BJ (cell line): Measurements from ENCODE around the gene NHERF1. TPM values are rescaled to one million over a fixed set of nuclear protein-coding genes. Genes with fewer than 3 reads are reported as not detected.

Experiments used
- CTCF ChIA-PET: fragments of 350-600 bp; formaldehyde crosslinking; extraction: SDS; loops from one replicate; lab custom pipeline; 2021; ENCODE audit warnings: antibody characterized with exemption, inconsistent platforms; lab: Yijun Ruan, JAX
- POLR2A ChIA-PET: fragments of 300-600 bp; sonication (Branson Sonifier 250); formaldehyde crosslinking; extraction: SDS; loops from one replicate; lab custom pipeline; 2021; ENCODE audit warnings: antibody characterized with exemption; lab: Charles Lee
- DNase-seq: peaks from one replicate; pipeline ENCODE4 v3.0.0-alpha.2; 2011; ENCODE audit warnings: low read depth
- H3K27me3 ChIP-seq: 2 replicates; pipeline ENCODE4 v1.6.0; 2011; ENCODE audit warnings: low read length; ENCODE audit not compliant: control insufficient read depth, insufficient read depth
- H3K36me3 ChIP-seq: 2 replicates; pipeline ENCODE4 v1.5.1; 2011; ENCODE audit warnings: low read length; ENCODE audit not compliant: control insufficient read depth, insufficient read depth
- H3K4me3 ChIP-seq: 2 replicates; pipeline ENCODE4 v1.5.1; 2011; ENCODE audit warnings: low read depth, mild to moderate bottlenecking, control low read depth, low read length
- polyA plus RNA-seq: library from polyadenylated mRNA; depleted of rRNA; stranded (reverse); fragments of >200 nt; gene quantifications from 2 replicates; pipeline ENCODE4 v1.2.3, GENCODE V29; 2011
- TF ChIP-seq, protein P1 (sequence below): IDR thresholded peaks from 2 replicates; pipeline ENCODE4 v1.5.1; 2011; ENCODE audit warnings: low read depth, mild to moderate bottlenecking, control low read depth, inconsistent platforms, low read length, moderate library complexity; ENCODE audit not compliant: insufficient read depth

Gene NHERF1
- polyA plus RNA-seq, 1 experiment: 16.3 TPM

DNA sequence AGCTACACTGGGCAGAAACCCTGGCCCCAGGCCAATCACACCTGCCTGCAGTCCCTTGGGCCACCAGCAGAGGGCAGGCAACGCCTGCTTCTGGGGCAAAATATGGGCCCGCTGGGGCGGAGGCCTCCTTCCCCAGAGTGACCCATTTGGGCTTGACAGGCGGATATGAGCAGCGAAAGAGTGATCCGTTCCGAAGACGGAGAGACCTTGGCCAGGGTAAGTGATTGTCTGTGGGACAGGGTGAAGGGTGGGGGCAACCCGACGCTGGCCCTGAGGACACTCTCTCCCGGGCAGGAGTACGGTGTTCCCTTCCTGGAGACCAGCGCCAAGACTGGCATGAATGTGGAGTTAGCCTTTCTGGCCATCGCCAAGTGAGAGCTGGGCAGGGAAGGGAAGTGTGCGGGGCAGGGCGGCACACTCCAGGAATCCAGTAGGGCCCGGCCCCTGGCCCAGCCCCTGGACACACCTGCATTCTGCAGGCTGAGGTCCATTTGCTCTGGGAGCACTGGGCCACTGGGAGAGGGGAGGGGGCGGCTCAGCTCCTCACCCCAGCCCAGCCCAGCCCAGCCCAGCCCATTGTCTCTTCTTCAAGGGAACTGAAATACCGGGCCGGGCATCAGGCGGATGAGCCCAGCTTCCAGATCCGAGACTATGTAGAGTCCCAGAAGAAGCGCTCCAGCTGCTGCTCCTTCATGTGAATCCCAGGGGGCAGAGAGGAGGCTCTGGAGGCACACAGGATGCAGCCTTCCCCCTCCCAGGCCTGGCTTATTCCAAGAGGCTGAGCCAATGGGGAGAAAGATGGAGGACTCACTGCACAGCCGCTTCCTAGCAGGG is 3.5 kb upstream of the NHERF1 start:
- TF ChIP-seq, protein P1, sequence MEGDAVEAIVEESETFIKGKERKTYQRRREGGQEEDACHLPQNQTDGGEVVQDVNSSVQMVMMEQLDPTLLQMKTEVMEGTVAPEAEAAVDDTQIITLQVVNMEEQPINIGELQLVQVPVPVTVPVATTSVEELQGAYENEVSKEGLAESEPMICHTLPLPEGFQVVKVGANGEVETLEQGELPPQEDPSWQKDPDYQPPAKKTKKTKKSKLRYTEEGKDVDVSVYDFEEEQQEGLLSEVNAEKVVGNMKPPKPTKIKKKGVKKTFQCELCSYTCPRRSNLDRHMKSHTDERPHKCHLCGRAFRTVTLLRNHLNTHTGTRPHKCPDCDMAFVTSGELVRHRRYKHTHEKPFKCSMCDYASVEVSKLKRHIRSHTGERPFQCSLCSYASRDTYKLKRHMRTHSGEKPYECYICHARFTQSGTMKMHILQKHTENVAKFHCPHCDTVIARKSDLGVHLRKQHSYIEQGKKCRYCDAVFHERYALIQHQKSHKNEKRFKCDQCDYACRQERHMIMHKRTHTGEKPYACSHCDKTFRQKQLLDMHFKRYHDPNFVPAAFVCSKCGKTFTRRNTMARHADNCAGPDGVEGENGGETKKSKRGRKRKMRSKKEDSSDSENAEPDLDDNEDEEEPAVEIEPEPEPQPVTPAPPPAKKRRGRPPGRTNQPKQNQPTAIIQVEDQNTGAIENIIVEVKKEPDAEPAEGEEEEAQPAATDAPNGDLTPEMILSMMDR: peak; percentile 100
- H3K4me3 ChIP-seq: no peak overlapping the region
- no peaks in the 10 kb centered on the region for H3K36me3 ChIP-seq
- DNase-seq: no peak
- H3K27me3 ChIP-seq: peaks cover 3% of the 10 kb centered on the region
- ChIA-PET POLR2A (no interaction called here), CTCF (interaction anchor here (0.6 to 4.5 kb wide), 24 partner anchors 8 to 249 kb away, joined by 3 to 115 read pairs (median 4); partner anchors contain the start of genes FDXR, GRIN2C, NAT9 and RAB37)

DNA sequence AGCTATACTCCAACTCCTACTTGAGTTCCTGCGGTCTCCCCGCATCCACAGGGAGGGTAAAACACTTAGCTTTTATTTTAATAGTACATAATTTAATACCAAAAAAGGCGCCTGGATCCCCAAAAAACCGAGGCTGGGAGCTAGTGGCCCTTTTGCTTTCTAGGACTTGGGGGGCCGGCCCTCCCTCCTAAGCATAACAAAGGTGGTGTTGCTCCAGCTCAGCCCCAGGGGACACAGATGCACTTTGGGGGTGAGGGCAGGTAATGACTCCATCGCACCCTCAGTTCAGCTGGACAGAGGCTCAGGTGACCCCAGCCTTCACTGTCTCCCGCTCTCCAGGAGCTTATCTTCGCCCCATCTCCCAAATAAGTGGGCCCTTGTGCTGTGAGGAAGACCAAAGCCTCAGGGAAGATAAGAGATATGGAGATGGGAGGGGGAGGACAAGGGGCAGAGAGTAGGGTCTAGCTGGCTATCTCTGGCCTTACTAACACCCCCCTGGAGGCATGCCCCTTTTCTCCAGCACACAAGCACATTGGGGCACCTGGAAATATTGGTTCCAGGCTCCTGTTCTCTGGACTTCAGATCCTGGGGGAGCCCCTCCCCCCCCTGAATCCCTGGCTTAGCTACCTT is 2.8 kb upstream of the NHERF1 start:
- ChIA-PET CTCF (interaction anchor here (0.6 to 4.5 kb wide), 20 partner anchors 9 to 248 kb away, joined by 3 to 115 read pairs (median 5); partner anchors contain the start of genes FDXR, GRIN2C, NAT9 and RAB37), POLR2A (no interaction called here)
- no peak overlapping the region for H3K4me3 ChIP-seq
- DNase-seq: no peak
- no peaks in the 10 kb centered on the region for H3K36me3 ChIP-seq
- peaks cover 3% of the 10 kb centered on the region for H3K27me3 ChIP-seq
- TF ChIP-seq, protein P1: no peak

DNA sequence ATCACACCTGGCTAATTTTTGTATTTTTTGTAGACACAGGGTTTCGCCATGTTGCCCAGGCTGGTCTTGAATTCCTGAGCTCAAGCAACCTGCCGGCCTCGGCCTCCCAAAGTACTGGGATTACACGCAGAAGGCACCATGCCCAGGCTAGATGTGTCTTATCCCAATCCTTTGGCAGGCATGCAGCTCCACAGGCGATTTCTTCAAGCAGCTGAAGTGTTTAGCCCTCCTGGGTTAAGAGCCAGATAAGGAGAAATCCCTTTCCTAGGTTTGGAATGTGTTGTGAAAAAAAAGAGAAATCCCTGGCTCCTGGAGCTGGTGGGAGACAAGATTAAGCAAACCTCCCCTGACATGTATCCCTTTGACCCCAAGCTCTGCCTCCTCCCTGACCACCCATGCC is 2.1 kb upstream of the NHERF1 start:
- H3K36me3 ChIP-seq: no peaks in the 10 kb centered on the region
- DNase-seq: no peak
- ChIA-PET CTCF (interaction anchor here (1.3 to 4.5 kb wide), 11 partner anchors 9 to 215 kb away, joined by 4 to 115 read pairs (median 14); partner anchors contain the start of genes FDXR, GRIN2C, NAT9 and RAB37), POLR2A (no interaction called here)
- no peaks in the 10 kb centered on the region for H3K27me3 ChIP-seq
- TF ChIP-seq, protein P1: no peak
- H3K4me3 ChIP-seq: no peak overlapping the region

DNA sequence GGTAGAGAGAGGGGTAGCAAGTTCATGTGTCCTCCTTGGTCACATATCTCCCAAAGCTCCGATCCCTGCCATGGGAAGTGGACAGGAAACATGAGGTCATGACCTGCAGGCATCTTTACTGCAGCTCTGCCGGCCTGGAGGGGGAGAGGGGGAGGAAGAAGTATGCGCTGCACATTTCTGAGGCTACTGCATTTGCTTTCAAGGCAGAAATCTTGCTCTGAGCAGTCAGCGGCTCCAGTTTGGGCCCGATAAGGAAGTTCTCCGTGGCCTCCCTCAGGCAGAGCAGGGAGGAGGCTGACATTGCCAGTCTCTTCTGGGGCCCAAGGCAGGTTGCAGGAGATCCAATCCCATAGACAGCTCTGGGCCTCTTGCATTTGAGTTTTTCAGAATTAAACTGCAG is 1.5 kb upstream of the NHERF1 start:
- Histone ChIP-seq H3K4me3 (no peak overlapping the region), H3K27me3 (no peaks in the 10 kb centered on the region), H3K36me3 (no peaks in the 10 kb centered on the region)
- DNase-seq: no peak
- CTCF ChIA-PET: interaction anchor here (1.5 to 4.5 kb wide), 8 partner anchors 10 to 214 kb away, joined by 4 to 115 read pairs (median 15); partner anchors contain the start of genes GRIN2C, NAT9 and RAB37
- TF ChIP-seq, protein P1: no peak
- POLR2A ChIA-PET: no interaction called here

DNA sequence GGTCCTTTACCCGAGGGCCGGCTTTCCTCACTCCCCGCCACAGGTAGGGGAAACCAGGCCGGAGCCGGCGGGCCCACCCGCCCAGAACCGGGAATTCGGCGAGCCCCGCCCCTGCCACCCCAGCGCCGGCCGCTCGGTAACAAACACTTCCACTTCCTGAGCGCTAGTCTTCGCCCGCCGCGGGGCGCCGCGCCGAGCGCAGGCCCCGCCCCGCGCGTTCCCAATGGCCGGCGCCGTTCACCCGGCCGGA is 224 bp upstream of the NHERF1 start:
- ChIA-PET POLR2A (no interaction called here), CTCF (interaction anchor here (1.5 to 4.5 kb wide), 3 partner anchors 11 to 98 kb away, joined by 4 to 52 read pairs (median 14); partner anchors contain the start of gene RAB37)
- Histone ChIP-seq H3K4me3 (peak overlapping the region; percentile 46), H3K27me3 (no peaks in the 10 kb centered on the region), H3K36me3 (no peaks in the 10 kb centered on the region)
- TF ChIP-seq, protein P1: no peak
- no peak for DNase-seq
